ENCODE measurements around the gene CD79B. TPM values are rescaled to one million over a fixed set of nuclear protein-coding genes. Genes with fewer than 3 reads are reported as not detected.
A peak's percentile ranks its signal among the peaks of the same experiment; 100 is the strongest.

Gene CD79B
- total and polyA plus RNA-seq, 9 of the 15 experiments (the other 6 are each of a cell fraction or from before 2014, with no cell fraction given) = 0.15 to 0.62 (median 0.44) TPM; not detected in 2

DNA sequence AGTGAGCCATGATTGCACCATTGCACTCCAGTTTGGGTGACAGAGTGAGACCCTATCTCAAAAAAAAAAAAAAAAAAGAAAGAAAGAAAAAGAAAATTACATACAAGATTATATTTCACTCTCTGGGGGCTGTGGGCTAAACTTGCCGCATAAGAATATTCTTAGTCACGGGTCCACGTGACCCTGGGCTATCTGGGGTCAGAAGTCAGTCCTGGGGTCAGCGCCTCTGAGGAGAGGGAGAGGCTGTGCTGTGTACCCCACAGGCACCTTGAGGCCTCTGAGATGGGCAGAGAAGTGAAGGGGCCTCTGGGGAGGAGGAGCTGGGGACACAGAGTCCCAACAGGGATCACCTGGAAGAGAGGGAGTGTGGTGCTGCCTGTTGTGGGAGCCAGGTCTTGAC is 5.8 kb upstream of the CD79B start:
- no peak for FAIRE-seq
- in situ Hi-C loops (cut with MboI) = no loop called here
- no peak overlapping the region for H3K27ac ChIP-seq (ENCODE audit: extremely low read depth, low read depth, low read length)

More for the DNA sequence above, 5.8 kb upstream of the CD79B start:
- Histone ChIP-seq H3K9ac (ENCODE audit: insufficient read depth in 1 of 2, low read depth in 2 of 2, low read length in 2 of 2) (peak overlapping the region in 1 of 2 experiments; percentile 36; a peak in 1 of 4 replicates), H4K20me1 (replicated peaks; ENCODE audit: control insufficient read depth, insufficient read depth, low read length) (no peaks in the 10 kb centered on the region; the same call in 1 of the 2 replicates), H3K4me1 (replicated peaks in 1 of 2; ENCODE audit: control insufficient read depth in 2 of 2, insufficient read depth in 2 of 2, low read length in 2 of 2) (peaks cover 0 to 21% of the 10 kb centered on the region in 2 experiments; a peak in 2 of 5 replicates), H3K79me2 (ENCODE audit: control insufficient read depth, insufficient read depth, low read length) (no peaks in the 10 kb centered on the region), H3K9me1 (ENCODE audit: control insufficient read depth, insufficient read depth, low read length) (no peaks in the 10 kb centered on the region), H3K27me3 (ENCODE audit: control insufficient read depth in 2 of 2, insufficient read depth in 2 of 2, low read length in 2 of 2) (peaks cover 22 to 49% of the 10 kb centered on the region in 2 experiments), H2AFZ (ENCODE audit: low read depth, low read length) (no peak overlapping the region), H3K4me2 (ENCODE audit: insufficient read depth, low read length) (no peak overlapping the region), H3K4me3 (no peak overlapping the region), H3K9me3 (replicated peaks; ENCODE audit: control insufficient read depth, insufficient read depth, low read depth, low read length) (no peaks in the 10 kb centered on the region; the same call in 1 of the 2 replicates), H3K36me3 (ENCODE audit: control insufficient read depth, insufficient read depth, low read length) (no peaks in the 10 kb centered on the region)
- ATAC-seq (no peak), DNase-seq (ENCODE audit: extremely low read depth in 1 of 4, low spot score in 3 of 4) (no peak)
- ChIA-PET POLR2A (no interaction called here), CTCF (ENCODE audit: low intra/inter-chr PET ratio) (no interaction called here)
- intact Hi-C loops (cut with micrococcal nuclease) = no loop called here
- TF ChIP-seq BHLHE40 (IDR thresholded peaks at IDR 0.05; ENCODE audit: low read length) (peak; percentile 30; the same call in 1 of the 2 replicates), NR2C2 (CRISPR knock-in tag; IDR thresholded peaks at IDR 0.05) (no peak), NR2C2 (tag; IDR thresholded peaks at IDR 0.05) (peak; percentile 60; the same call in 1 of the 2 replicates), NR2C1 (IDR thresholded peaks at IDR 0.05) (peak; percentile 67), NR2C1 (tag; IDR thresholded peaks at IDR 0.05) (peak; percentile 75), ZNF436 (CRISPR knock-in tag; IDR thresholded peaks at IDR 0.05) (no peak), RAD51 (IDR thresholded peaks at IDR 0.05; ENCODE audit: borderline replicate concordance, low read depth) (0 out of 2 replicates have a peak, but pooled peaks have one; percentile 40)
- TF ChIP-seq, protein P1, sequence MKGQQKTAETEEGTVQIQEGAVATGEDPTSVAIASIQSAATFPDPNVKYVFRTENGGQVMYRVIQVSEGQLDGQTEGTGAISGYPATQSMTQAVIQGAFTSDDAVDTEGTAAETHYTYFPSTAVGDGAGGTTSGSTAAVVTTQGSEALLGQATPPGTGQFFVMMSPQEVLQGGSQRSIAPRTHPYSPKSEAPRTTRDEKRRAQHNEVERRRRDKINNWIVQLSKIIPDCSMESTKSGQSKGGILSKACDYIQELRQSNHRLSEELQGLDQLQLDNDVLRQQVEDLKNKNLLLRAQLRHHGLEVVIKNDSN (CRISPR knock-in tag; IDR thresholded peaks at IDR 0.05) = peak; percentile 74
- TF ChIP-seq, protein P2, sequence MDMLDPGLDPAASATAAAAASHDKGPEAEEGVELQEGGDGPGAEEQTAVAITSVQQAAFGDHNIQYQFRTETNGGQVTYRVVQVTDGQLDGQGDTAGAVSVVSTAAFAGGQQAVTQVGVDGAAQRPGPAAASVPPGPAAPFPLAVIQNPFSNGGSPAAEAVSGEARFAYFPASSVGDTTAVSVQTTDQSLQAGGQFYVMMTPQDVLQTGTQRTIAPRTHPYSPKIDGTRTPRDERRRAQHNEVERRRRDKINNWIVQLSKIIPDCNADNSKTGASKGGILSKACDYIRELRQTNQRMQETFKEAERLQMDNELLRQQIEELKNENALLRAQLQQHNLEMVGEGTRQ (CRISPR knock-in tag; IDR thresholded peaks at IDR 0.05) = peak; percentile 63
- TF ChIP-seq, protein P3, sequence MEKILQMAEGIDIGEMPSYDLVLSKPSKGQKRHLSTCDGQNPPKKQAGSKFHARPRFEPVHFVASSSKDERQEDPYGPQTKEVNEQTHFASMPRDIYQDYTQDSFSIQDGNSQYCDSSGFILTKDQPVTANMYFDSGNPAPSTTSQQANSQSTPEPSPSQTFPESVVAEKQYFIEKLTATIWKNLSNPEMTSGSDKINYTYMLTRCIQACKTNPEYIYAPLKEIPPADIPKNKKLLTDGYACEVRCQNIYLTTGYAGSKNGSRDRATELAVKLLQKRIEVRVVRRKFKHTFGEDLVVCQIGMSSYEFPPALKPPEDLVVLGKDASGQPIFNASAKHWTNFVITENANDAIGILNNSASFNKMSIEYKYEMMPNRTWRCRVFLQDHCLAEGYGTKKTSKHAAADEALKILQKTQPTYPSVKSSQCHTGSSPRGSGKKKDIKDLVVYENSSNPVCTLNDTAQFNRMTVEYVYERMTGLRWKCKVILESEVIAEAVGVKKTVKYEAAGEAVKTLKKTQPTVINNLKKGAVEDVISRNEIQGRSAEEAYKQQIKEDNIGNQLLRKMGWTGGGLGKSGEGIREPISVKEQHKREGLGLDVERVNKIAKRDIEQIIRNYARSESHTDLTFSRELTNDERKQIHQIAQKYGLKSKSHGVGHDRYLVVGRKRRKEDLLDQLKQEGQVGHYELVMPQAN (IDR thresholded peaks at IDR 0.05; ENCODE audit: borderline replicate concordance) = no peak
- WGBS (ENCODE audit: insufficient coverage, low coverage, missing lambda C conversion rate) = 12% methylated on average over 4 of the region's 4 CpGs
- no TSS peak for BruUV-seq (replicated peaks)
